H54 (cell line): ENCODE data around the gene RETSAT.
"Not testable (repeated sequence)": the region's sequence is repeated elsewhere in the genome, so short reads cannot be mapped to it uniquely, and the experiment has no call there.

Experiments
- DNase-seq: peaks from one replicate; pipeline ENCODE4 v3.0.0; 2011; ENCODE audit warnings: low spot score, mixed read lengths; ENCODE audit not compliant: insufficient read length
- FAIRE-seq: peaks from 3 replicates; lab custom pipeline; 2011; peaks lifted over from hg19 to GRCh38; lab: Jason Lieb, UNC
- POLR2A ChIP-seq: IDR thresholded peaks from 2 replicates; pipeline ENCODE4 v1.6.1; 2011; ENCODE audit warnings: low read depth, mild to moderate bottlenecking, low read length

Gene RETSAT

DNA sequence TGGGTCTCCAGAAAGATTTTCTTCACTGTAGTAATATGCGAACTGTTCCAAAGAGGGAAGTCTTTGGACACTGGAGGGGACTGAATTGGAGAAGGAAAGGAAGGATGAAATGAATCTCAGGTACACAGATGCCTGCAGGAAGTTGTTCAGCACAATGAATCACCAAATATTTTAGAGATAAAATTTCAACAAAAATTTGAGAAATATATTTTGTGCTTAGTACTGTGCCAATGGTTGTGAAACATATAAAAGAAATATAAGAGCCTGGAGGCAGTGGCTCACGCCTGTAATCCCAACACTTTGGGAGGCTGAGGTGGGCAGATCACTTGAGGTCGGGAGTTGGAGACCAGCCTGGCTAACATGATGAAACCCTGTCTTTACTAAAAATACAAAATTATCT lies 3.4 kb upstream of the RETSAT start:
- DNase-seq (no peak), FAIRE-seq (no peak)
- no peak for TF ChIP-seq POLR2A

GRCh38 chr2:85356186-85356585 lies 1.9 kb upstream of the RETSAT start:
- DNase-seq (no peak), FAIRE-seq (no peak)
- TF ChIP-seq POLR2A: no peak

DNA sequence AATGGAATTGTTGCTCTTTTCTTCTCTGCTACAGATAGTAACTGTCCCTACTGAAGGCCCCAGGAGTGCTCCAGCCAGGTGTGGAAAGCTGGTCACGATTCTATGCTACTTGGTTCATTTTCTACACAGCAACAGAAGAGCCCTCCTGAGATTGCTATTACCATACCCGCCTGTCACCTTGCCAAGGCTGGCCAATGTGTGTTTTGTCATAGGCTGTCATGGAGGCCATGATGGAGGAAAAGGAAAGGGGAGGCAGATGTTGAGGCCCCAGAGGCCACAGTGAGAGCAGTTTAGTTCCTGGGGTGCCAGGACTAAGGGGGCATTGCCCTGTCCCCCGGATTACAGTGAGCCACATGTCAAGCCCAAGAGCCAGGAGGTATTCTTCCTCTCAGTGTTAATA lies 1.2 kb upstream of the RETSAT start:
- no peak for FAIRE-seq
- TF ChIP-seq POLR2A: no peak
- DNase-seq: no peak

GRCh38 chr2:85355073-85355410 lies 714 bp upstream of the RETSAT start:
- no peak for FAIRE-seq
- no peak for TF ChIP-seq POLR2A
- DNase-seq: no peak

DNA sequence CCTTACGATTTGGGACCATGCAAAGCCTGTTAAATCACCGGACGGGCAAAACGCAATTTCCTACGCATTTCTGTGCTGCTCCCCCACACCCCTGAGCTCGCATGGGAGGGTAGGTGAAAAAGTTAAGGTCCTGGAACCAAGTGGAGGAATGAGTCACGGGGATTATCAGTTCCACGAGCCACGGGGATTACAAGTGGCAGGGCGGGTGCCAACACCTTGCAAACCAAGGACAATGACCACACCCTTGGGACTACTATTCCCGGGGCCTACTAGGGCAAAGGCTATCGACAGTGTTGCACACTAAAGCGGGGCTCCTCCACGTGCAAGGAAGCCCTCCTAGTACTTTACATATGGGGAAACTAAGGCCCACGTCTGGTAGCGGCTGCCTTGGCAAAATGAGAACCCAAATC lies 447 bp downstream of the RETSAT start:
- FAIRE-seq (no peak), DNase-seq (peak; percentile 51)
- no peak for TF ChIP-seq POLR2A

- FAIRE-seq: no peak
- no peak for DNase-seq
- no peak for TF ChIP-seq POLR2A
These were observed 6.7 kb downstream of the RETSAT start for GRCh38 chr2:85347599-85347998.

DNA sequence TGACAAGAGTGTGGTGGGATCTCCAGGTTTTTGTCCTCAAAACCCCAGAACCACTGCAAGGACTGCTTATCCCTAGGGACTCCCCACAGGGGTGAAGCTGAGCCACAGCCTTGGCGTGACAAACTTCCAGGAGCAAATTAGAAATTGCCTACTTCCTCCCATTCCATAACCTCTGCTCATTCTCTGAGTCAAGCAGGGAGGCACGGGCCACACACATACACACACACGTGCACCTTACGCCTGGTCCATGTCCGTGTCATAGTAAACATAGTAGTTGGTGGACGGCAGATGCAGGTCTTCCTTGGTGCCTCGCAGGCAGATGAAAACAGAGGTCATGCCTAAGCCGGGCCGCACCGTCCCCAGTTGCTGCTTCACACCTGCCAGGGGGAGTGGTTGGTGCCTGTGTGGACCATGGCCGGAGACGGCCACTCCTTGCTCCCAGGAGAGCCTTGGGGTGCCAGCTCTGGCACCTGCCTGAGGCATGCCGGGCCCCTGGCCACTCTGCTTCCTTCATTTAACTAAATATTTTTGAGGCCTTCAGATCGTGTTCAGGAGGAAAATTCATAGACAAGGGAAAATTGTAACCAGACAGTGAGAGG lies 9.9 kb downstream of the RETSAT start:
- FAIRE-seq: no peak
- no peak for TF ChIP-seq POLR2A

DNA sequence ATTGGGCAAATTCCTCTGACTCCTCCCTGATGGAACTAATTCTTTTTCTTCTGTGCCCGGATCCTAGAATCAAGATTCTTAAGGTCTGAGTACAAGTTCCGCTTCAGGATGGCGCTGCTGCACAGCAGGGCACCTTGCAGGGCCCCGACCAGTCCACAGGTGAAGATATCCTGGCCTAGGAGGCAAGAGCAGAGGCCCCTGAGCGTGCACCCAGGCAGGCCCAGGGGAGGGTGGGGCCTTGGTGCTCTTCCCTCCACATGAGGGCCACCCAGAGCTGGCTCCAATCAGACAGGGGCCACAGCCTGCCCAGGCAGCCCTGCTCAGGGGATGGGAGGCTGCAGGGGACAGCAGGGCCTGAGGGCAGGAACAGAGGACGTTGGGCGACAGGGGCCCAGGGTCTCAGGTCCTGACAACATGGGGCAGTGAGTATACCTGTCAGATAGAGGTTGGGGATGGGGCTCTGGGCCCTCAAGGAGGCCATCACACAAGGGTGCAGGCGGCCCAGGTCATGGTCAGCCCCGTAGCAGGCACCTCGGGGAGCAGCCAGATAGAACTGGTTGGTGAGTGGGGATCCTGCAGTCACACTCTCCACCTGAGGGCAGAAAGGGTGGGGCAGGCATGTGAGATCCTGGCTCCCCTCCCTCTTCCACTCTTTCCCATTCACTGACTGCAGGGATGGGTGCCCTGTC lies 11.0 kb downstream of the RETSAT start:
- FAIRE-seq, DNase-seq: not testable (repeated sequence)

More for the DNA sequence above, 9.9 kb downstream of the RETSAT start:
- DNase-seq: no peak

GRCh38 chr2:85342156-85342555 lies 12.2 kb downstream of the RETSAT start:
- DNase-seq (peak; percentile 38), FAIRE-seq (no peak)
- no peak for TF ChIP-seq POLR2A

- no peak for TF ChIP-seq POLR2A
- DNase-seq (no peak), FAIRE-seq (no peak)
These were observed 12.9 kb downstream of the RETSAT start for GRCh38 chr2:85341269-85342029.

- no peak for TF ChIP-seq POLR2A
- FAIRE-seq: no peak
- no peak for DNase-seq
These were observed 14.1 kb downstream of the RETSAT start for GRCh38 chr2:85340034-85340892.

- DNase-seq: no peak
- no peak for TF ChIP-seq POLR2A
- no peak for FAIRE-seq
These were observed 19.4 kb downstream of the RETSAT start for GRCh38 chr2:85334928-85335327.

DNA sequence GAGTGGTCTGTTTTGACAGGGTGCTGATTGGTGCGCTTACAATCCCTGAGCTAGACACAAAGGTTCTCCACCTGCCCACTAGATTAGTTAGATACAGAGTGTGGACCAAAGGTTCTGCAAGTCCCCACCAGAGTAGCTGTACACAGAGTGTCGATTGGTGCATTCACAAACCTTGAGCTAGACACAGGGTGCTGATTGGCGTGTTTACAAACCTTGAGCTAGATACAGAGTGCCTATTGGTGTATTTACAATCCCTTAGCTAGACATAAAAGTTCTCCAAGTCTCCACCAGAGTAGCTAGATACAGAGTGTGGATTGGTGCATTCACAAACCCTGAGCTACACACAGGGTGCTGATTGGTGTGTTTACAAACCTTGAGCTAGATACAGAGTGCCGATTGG lies 20.5 kb downstream of the RETSAT start:
- not testable (repeated sequence) for DNase-seq, FAIRE-seq
